Measurements from ENCODE around the gene CASP7. TPM values are rescaled to one million over a fixed set of nuclear protein-coding genes. Genes with fewer than 3 reads are reported as not detected.
"Not testable (repeated sequence)": the region's sequence is repeated elsewhere in the genome, so short reads cannot be mapped to it uniquely, and the experiment has no call there.

CASP7 gene
- total and polyA plus RNA-seq, 9 donors = 11.3 to 22.0 (median 15.2) TPM

DNA sequence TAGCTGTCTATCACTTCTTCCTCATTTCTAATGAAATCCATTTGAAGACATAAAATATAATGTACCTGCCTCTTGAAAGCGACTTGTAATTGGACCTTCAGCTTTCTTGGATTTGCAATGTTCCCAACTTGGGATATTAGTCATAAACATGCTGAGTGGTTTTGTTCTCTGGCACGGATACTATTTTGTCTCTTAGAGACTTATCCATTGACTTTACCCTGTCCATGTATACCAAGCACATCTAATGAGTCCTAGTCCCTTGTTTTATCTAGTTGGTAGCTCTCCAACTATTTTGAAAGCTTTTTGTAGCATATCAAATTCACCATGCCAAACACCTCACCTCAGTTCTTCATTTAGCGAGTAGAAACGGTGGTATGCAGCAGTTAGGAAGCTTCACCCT is 90.6 kb downstream of the CASP7 start:
- DNase-seq = no peak
- 100% methylated on average over 2 of the region's 4 CpGs for WGBS (ENCODE audit: insufficient coverage)
- Histone ChIP-seq H3K4me1 (ENCODE audit: control insufficient read depth, insufficient read depth, low read length) (no peaks in the 10 kb centered on the region), H3K4me3 (ENCODE audit: low read length) (no peak overlapping the region), H3K27me3 (ENCODE audit: control insufficient read depth, insufficient read depth, low read length) (peaks cover 4% of the 10 kb centered on the region), H3K27ac (ENCODE audit: low read length) (no peak overlapping the region), H3K9me3 (replicated peaks; ENCODE audit: control insufficient read depth, low read depth, low read length) (no peaks in the 10 kb centered on the region), H3K36me3 (ENCODE audit: control insufficient read depth, insufficient read depth, low read length) (no peaks in the 10 kb centered on the region)

DNA sequence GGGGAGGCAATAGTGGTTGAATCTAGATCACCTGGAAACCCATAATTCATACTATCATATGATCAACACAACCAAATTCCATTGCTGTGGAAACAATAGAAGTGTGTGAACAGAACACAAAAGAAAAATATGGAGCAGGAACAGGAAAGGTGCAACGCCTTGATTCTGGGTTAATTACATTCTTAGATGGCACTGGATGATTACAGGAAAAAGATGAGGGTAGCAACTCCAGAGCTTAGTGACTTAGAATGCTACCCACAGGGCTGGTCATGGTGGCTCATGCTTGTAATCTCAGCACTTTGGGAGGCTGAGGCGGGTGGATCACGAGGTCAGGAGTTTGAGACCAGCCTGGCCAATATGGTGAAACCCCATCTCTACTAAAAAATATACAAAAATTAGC is 91.4 kb downstream of the CASP7 start:
- 93% methylated on average over 1 of the region's 3 CpGs for WGBS (ENCODE audit: insufficient coverage)
- DNase-seq; H3K4me3 ChIP-seq (ENCODE audit: low read length); H3K36me3 ChIP-seq (ENCODE audit: control insufficient read depth, insufficient read depth, low read length); H3K4me1 ChIP-seq (ENCODE audit: control insufficient read depth, insufficient read depth, low read length); H3K9me3 ChIP-seq (replicated peaks; ENCODE audit: control insufficient read depth, low read depth, low read length); H3K27me3 ChIP-seq (ENCODE audit: control insufficient read depth, insufficient read depth, low read length); H3K27ac ChIP-seq (ENCODE audit: low read length): not testable (repeated sequence)

DNA sequence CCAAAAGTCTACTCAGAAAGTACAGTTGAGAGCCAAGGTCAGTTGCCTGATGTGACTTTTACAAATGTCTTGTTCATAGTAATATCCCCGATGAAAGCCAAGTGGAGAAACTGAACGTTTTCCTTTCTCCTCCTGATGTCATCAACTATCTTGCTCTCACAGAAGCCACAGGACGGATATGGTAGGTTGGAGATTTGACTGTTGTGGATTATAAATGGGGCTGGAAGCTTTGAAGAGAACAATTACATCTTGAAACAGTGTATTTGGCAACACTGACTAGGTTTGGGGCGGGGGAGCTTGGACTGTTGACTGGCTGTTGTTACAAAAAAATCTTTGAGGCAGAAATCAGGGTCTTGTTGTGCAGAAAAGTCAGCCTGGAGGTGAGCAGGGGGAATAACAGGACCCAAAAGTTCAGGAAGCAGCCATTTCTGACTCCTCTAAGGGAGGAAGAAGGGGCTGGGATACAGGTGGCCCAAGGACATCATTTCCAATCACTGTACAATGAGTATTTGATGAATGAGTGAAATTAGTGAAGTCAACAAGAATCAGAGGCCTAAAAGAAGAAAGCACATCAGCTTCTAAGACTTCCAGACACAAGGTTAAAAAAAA is 96.1 kb downstream of the CASP7 start:
- Histone ChIP-seq H3K27ac (ENCODE audit: low read length) (no peak overlapping the region), H3K4me3 (ENCODE audit: low read length) (no peak overlapping the region), H3K9me3 (replicated peaks; ENCODE audit: control insufficient read depth, low read depth, low read length) (no peaks in the 10 kb centered on the region), H3K36me3 (ENCODE audit: control insufficient read depth, insufficient read depth, low read length) (no peaks in the 10 kb centered on the region), H3K4me1 (ENCODE audit: control insufficient read depth, insufficient read depth, low read length) (no peaks in the 10 kb centered on the region), H3K27me3 (ENCODE audit: control insufficient read depth, insufficient read depth, low read length) (no peaks in the 10 kb centered on the region)
- WGBS (ENCODE audit: insufficient coverage) = 43% methylated on average over 2 of the region's 4 CpGs
- DNase-seq = no peak

DNA sequence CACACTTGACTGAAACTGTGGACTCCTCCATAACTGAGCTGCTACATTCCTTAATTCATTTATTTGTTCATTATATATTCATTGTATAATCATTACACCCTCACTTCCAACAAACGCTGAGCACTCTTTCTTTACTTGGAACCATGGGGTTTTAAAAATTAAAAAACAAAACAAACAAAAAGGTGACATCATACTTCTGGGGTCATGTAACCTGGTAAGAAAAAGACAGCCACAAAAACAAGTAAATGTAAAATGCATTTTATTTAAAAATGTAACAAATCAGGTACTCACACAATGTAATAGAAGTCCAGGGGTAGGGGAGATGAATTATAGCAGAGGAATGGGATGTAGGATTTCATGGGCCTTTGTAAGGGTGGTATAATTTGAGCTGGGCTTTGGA is 96.8 kb downstream of the CASP7 start:
- WGBS (ENCODE audit: insufficient coverage) = no CpG with 5 or more reads among the region's 1 CpG
- no peak for DNase-seq
- H3K4me1 ChIP-seq (ENCODE audit: control insufficient read depth, insufficient read depth, low read length) = no peaks in the 10 kb centered on the region
- H3K4me3 ChIP-seq (ENCODE audit: low read length) = no peak overlapping the region
- no peaks in the 10 kb centered on the region for H3K36me3 ChIP-seq (ENCODE audit: control insufficient read depth, insufficient read depth, low read length)
- H3K9me3 ChIP-seq (replicated peaks; ENCODE audit: control insufficient read depth, low read depth, low read length) = no peaks in the 10 kb centered on the region
- H3K27me3 ChIP-seq (ENCODE audit: control insufficient read depth, insufficient read depth, low read length) = no peaks in the 10 kb centered on the region
- H3K27ac ChIP-seq (ENCODE audit: low read length) = no peak overlapping the region

Other genes starting within 250 kb of the CASP7 start
- 0.04 TPM for gene HABP2, start 126.9 kb upstream of the CASP7 start, total RNA-seq
- 1 to 10 TPM in 1 of 8 donors, under 1 TPM in 5, not detected in 2; 0.05 to 1.1 (median 0.27) TPM for gene HABP2, start 126.9 kb upstream of the CASP7 start, polyA plus RNA-seq (ENCODE audit: insufficient read depth in 1 of 8, insufficient read length in 8 of 8, low replicate concordance in 1 of 8)
- gene NRAP, start 15.9 kb upstream of the CASP7 start, total RNA-seq = 14.6 TPM
- gene NRAP, start 15.9 kb upstream of the CASP7 start, polyA plus RNA-seq (ENCODE audit: insufficient read depth in 1 of 8, insufficient read length in 8 of 8, low replicate concordance in 1 of 8) = 10 to 100 TPM in 2 of 8 donors, 1 to 10 TPM in 6; 2.6 to 17.5 (median 7.2) TPM
- gene PLEKHS1, start 71.8 kb downstream of the CASP7 start, total RNA-seq = 0.04 TPM
- 1 to 10 TPM in 2 of 8 donors, under 1 TPM in 4, not detected in 2; 0.02 to 2.2 (median 0.35) TPM for gene PLEKHS1, start 71.8 kb downstream of the CASP7 start, polyA plus RNA-seq (ENCODE audit: insufficient read depth in 1 of 8, insufficient read length in 8 of 8, low replicate concordance in 1 of 8)
- 6.6 TPM for gene DCLRE1A, start 174.2 kb downstream of the CASP7 start, total RNA-seq
- gene DCLRE1A, start 174.2 kb downstream of the CASP7 start, polyA plus RNA-seq (ENCODE audit: insufficient read depth in 1 of 8, insufficient read length in 8 of 8, low replicate concordance in 1 of 8) = 1 to 10 TPM; 4.4 to 5.7 (median 5.4) TPM
- 14.2 TPM for gene NHLRC2, start 174.7 kb downstream of the CASP7 start, total RNA-seq
- 10 to 100 TPM in 5 of 8 donors, 1 to 10 TPM in 3; 7.8 to 16.3 (median 11.5) TPM for gene NHLRC2, start 174.7 kb downstream of the CASP7 start, polyA plus RNA-seq (ENCODE audit: insufficient read depth in 1 of 8, insufficient read length in 8 of 8, low replicate concordance in 1 of 8)

All from muscle of leg (tissue), 11 donors.